ENCODE data around the gene TSPAN10.

The TSPAN10 gene

DNA sequence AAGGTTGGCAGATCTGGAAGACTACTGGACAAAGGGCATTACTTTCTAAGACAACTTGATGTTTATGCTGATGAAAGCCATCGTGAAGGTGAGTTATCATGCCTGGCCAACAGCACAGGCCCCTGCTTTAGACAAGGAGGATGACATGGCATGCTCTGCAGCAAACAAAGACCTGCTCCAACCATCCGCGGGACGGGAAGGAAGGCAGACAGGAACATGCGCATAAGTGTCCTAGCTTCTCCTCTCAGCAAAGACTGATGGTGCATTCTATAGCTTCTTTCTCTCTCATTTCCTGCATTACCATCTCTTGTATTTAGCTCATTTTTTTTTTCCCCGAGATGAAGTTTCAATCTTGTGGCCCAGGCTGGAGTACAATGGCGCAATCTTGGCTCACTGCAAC, 5.5 kb upstream of the TSPAN10 start:
- in situ Hi-C loops (cut with HindIII; ENCODE audit: low sequenced_read_pairs): no loop called here

DNA sequence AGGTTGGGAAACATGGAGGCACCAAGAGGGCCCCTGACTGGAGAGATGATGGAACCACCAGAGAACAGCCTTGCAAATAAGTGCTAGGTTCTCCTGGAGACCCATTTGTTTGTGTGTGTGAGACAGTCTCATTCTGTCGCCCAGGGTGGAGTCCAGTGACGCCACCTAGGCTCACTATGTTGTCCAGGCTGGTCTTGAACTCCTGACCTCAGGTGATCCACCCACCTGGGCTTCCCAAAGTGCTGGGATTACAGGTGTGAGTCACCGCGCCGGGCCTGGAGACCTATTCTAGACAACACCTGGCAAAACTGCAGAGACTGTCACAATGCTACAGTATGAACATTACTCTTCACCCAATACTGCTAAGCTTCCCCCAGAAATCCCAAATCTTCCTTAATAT, 1.6 kb upstream of the TSPAN10 start:
- in situ Hi-C loops (cut with HindIII; ENCODE audit: low sequenced_read_pairs): no loop called here

DNA sequence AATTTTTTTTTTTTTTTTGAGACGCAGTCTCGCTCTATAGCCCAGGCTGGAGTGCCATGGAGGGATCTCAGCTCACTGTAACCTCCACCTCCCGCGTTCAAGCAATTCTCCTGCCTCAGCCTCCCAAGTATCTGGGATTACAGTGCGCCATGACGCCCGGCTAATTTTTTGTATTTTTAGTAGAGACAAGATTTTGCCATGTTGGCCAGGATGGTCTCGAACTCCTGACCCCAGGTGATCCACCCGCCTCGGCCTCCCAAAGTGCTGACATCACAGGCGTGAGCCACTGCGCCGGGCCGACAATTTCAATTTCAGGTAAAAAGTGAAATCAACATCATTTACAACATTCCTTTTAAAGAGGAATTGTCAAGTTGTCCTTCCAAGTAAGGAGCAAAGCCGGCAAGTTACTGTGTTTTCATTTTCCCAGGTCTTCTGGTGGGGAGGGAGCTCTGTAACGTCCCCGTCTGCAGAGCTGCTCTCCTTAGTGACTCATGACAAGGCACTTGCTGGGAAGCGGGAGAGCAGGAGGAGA, 957 bp upstream of the TSPAN10 start:
- in situ Hi-C loops (cut with HindIII; ENCODE audit: low sequenced_read_pairs): no loop called here

DNA sequence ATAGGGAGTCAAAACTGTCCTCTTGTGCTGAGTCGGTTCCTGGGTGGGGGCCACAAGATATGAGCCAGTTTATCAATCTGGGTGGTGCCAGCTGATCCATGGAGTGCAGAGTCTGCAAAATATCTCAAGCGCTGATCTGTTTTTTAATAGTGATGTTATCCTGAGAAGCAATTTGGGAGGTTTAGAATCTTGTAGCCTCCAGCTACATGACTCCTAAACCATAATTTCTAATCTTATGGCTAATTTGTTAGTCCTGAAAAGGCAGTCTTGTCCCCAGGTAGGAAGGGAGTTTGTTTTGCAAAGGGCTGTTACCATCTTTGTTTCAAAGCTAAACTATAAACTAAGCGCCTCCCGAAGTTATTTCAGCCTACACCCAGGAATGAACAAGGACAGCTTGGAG, 1.7 kb downstream of the TSPAN10 start:
- in situ Hi-C loops (cut with HindIII; ENCODE audit: low sequenced_read_pairs): no loop called here

DNA sequence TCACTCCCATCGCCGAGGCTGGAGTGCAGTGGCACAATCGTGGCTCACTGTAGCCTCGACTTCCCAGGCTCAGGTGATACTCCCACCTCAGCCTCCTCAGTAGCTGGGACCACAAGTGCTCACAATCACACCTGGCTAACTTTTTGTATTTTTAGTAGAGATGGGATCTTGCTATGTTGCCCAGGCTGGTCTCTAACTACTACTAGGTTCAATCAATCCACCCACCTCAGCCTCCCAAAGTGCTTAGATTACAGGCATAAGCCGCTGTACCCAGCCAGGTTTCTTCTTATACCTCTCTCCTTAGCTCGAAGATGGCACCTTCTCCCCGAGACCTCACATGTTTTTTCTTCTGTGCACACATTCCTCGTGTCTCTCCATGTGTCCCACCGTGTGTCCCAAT, 3.0 kb downstream of the TSPAN10 start:
- in situ Hi-C loops (cut with HindIII; ENCODE audit: low sequenced_read_pairs): no loop called here

DNA sequence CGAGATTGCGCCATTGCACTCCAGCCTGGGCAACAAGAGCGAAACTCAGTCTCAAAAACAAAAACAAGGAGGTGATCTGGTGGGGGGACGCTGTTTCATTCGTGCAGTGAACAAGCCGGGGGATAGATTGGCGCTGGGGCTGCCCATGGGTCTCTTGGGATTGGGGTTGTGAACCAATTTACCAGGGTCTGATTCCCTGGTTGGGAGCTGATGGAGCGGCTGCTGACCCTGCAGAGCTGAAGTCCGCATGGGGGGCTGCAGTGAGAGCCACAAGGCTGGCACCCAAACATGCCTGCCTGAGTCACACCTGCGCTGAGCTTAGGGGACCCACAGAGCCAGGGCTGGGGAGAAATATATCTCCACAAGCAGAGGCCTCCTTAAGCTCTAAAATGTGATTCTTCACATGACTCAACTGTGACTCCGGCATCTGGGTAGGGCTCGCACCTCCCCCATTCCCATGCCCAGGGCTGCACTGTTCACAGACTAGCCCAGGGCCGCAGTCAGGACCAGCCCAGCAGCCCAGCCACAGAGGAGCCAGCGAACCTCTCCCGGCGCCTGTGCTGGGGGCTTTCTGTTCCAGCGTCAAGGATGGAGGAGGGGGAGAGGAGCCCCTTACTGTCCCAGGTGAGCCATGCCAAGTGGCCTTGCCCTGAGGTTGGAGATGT, 5.0 kb downstream of the TSPAN10 start:
- in situ Hi-C loops (cut with HindIII; ENCODE audit: low sequenced_read_pairs): no loop called here

DNA sequence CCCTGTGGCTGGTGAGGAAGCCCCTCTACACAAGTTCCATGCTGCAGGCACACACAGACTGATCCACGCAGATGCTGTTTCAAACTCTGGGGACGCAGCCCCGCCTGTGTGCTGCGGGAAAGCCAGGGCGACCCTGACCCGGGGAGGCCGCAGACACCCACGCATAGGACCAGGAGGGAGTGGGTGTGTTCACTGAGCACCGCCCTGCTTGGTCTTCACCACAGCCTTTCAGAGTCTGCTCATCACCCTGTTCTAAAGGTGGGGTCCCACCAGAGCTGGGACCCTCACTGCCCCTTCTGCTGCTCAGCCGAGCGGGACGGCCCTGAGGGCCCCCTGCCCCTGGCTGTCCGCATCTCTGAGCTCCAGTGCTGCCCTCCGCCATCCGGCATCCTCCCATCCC, 7.5 kb downstream of the TSPAN10 start:
- in situ Hi-C loops (cut with HindIII; ENCODE audit: low sequenced_read_pairs): no loop called here

DNA sequence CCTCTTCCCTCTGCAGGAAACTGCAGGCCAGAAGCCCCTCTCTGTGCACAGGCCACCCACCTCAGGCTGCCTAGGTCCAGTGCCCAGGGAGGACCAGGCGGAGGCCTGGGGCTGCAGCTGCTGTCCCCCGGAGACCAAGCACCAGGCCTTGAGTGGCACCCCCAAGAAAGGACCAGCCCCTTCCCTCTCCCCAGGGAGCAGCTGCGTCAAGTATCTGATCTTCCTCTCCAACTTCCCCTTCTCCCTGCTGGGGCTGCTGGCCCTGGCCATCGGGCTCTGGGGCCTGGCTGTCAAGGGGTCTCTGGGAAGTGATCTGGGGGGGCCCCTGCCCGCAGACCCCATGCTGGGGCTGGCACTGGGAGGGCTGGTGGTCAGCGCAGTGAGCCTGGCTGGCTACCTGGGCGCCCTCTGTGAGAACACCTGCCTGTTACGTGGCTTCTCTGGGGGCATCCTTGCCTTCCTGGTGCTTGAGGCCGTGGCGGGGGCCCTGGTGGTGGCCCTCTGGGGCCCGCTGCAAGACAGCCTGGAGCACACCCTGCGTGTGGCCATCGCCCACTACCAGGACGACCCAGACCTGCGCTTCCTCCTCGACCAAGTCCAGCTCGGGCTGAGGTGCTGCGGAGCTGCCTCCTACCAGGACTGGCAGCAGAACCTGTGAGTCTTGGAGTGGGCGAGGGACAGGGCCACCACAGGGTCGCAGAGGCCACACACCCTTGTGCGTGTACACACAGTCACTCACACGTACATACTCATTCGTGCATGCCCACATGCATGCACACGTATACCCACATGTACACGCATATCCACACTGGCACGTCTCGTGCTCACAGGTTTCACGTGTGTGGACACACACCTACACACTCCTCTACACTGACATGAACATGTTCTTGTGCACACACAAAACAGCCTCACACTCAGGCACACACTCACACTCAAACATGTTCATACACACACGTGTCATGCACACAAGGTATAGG, 8.3 kb downstream of the TSPAN10 start:
- in situ Hi-C loops (cut with HindIII; ENCODE audit: low sequenced_read_pairs): no loop called here

DNA sequence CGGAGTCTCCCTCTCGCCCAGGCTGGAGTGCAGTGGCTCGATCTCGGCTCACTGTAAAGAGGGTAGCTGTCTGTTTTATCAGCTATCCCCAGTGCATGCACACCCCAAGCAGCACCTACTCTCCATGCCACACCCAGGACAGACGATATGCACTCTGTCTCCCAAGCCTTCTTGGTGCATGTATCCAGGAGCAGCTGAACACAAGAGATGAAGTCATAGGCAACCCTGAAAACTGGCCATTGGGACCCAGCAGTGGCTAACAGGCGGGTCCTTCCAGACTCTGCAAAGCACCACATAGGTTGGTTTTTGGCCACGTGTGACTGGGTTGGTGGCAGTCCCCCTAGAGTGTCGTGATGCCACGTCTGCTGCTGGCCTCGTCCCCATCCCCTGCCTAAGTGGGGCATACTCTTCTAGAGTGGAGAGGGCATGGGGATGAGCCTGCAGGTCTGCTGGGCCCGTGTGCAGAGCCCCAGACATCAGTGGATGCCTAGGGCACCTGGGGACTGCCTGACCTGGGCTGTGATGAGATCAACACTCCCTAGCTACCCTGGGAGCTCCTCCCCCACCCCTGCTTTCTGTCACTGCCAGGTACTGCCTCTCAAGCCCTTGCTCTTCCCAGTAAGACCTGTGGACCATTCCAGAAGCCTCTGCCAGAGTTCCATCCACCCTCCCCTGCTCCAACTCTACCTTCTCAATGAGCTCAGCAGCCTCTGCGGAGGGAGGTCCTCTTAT, 10.0 kb downstream of the TSPAN10 start:
- in situ Hi-C loops (cut with HindIII; ENCODE audit: low sequenced_read_pairs): no loop called here

DNA sequence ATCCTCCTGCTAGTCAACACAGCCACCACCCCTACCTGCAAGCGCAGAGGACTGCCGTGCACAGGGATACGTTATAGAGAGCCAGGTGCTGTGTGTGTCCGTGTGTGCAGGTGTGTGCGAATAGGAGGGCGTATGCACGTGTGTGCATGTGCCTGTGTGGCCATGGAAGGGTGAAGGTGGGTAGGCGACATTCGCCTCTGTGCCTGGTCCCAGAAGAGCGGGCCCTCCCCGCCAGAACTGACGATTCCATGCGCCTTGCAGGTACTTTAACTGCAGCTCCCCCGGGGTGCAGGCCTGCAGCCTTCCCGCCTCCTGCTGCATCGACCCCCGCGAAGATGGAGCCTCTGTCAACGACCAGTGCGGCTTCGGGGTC, 10.6 kb downstream of the TSPAN10 start:
- in situ Hi-C loops (cut with HindIII; ENCODE audit: low sequenced_read_pairs): no loop called here

DNA sequence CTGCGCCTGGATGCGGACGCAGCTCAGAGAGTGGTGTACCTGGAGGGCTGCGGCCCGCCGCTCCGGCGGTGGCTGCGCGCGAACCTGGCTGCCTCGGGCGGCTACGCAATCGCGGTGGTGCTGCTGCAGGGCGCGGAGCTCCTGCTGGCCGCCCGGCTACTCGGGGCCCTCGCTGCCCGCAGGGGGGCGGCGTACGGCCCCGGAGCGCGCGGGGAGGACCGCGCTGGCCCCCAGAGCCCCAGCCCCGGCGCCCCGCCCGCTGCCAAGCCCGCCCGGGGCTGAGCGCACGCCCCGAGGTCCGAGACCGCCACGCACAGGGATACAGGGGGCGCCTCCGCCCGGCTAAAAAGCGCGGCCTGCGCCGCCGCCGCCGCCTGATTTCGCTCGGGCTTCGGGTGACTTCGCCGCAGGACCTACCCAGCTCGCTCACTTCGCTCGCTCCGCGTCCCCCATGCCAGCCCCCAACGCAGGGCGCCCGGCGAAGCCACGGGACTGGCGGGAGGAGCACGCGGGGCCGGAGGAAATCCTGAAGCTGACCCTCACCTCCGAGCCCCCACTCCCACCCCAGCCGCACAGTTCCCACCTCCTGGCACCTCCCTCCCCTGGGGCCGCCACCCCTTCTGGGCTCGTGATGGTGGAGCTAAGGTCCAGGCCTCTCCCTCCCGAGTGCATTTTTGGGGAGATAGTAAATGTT, 11.2 kb downstream of the TSPAN10 start:
- in situ Hi-C loops (cut with HindIII; ENCODE audit: low sequenced_read_pairs): no loop called here

DNA sequence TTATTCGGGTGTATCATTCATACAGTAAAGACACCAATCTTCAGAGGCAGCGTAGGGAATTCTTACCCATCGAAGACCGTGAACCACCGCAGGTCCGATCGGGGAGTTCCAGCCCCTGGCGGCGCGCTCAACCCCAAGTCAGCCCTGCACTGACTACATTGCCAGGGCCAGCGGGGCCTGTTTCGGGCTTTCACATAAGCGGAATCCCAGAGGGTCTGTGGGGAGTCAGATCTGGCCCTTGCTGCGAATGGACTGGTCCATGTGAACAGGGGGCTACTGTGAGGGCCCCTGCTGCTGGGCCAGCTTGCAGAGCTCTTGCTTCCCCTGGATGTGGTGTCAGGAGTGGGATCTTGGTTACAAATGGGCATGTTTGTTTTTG, 11.7 kb downstream of the TSPAN10 start:
- in situ Hi-C loops (cut with HindIII; ENCODE audit: low sequenced_read_pairs): no loop called here

DNA sequence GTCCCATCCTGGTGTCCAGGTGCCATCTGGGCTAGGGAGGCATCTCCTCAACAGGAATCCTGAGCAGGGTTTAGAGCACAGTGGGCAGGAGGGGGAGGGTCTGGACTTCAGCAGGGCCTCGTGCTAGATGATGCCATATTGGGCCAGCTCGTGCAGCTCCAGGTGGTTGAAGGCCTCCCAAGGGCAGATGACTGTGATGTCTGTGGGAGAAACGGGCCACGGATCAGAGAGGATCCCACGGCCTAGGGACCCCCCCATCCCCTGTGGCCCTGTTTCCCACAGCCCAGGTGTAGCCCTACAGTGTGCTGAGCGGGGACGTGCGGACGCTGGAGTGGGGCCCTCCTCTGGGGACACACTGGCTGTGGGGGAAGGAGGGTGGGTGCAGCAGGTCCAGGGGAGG, 14.0 kb downstream of the TSPAN10 start:
- in situ Hi-C loops (cut with HindIII; ENCODE audit: low sequenced_read_pairs): no loop called here

DNA sequence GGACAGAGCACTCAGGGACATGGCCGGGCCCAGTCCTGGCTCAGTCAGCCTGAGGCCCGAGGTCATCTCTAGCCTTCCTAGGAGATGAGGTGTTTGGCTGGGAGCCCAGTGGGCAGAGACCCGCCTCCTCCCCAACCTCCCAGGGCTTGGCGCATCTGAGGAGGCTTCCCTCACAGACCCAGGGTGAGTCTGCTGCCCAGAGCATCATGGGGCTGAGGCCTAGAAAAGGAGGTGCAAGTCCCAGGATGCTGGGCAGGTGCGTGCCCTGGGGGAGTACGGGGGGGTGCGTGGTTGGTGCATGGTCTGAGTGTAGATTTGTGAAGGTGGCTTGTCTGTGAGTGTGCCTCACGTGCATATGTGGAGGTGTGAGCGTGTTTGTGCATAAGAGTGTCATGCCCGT, 14.7 kb downstream of the TSPAN10 start:
- in situ Hi-C loops (cut with HindIII; ENCODE audit: low sequenced_read_pairs): no loop called here

DNA sequence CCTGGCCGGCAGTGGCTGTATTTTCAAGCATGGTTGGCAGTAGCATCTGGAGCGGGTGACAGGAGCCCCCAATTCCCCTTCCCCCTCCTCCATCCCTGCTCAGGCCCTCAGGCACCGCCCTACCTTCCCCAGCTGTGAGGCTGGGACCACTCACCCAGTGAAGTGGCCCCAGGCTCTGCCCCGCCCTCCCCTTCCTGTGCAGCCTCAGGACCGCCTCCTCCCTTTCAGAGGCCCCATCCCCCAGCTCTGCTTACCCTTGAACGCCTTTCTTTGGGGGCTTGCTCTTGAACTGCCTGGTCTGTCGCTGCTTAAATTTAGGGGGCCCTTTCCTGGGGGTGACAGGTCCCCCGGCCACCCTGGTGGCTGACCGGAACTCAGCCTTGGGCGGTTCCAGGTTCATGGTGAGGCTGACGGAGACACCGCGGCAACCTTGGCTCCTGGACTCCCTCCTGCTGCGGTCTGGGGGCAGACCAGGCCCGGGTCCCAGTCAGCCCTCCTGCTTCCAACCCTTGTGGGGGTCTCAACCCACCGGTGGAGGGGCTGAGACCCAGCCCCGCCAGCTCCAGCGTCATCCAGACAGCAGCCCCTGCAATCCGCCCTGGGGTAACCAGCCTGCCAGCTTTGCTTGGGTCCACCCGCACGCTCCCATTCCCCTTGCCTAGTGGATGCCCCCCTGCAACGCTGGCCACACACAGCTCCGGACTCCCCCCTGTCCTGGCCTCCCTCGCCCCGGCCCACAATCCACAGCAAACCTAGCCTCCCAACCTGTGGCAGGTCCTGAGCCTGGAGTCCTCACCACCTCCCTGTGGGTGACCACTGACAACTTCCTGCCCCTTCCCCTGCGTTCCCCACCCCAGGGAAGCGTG, 16.1 kb downstream of the TSPAN10 start:
- in situ Hi-C loops (cut with HindIII; ENCODE audit: low sequenced_read_pairs): no loop called here

DNA sequence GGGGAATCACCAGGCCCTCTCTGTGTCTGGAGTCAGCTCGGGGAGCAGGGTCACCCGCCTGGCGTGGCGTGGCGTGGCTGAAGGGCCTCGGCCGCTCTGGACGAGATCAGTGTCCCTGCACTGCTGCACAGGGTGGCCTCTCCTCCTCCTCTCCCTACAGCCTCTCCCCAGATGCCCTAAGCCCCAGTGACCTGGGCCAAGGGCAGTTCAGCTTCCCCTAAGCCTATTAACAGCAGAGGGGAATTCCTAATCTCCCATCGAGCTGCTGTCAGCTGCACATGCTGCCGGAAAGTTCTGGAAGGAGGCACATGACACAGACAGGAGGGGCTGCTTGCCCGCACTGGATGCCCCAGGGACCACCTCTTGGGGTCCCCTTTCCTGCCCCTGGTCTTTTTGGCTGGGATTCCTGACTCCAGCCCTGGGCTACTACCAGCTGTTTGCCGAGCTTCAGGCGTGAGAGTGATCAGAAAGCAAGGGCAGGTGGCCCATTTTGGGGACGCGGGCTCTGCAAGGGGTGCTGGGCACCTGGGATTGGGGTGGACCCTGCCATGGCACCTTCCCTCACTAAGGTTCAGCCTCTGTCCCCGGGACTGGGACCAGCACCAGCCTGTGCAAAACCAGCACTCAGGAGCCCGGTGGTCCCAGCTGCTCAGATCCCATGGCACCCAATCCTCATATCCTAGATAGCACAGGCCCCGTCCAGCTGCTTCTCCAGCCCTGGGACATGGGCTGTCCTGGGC, 18.6 kb downstream of the TSPAN10 start:
- in situ Hi-C loops (cut with HindIII; ENCODE audit: low sequenced_read_pairs): no loop called here

DNA sequence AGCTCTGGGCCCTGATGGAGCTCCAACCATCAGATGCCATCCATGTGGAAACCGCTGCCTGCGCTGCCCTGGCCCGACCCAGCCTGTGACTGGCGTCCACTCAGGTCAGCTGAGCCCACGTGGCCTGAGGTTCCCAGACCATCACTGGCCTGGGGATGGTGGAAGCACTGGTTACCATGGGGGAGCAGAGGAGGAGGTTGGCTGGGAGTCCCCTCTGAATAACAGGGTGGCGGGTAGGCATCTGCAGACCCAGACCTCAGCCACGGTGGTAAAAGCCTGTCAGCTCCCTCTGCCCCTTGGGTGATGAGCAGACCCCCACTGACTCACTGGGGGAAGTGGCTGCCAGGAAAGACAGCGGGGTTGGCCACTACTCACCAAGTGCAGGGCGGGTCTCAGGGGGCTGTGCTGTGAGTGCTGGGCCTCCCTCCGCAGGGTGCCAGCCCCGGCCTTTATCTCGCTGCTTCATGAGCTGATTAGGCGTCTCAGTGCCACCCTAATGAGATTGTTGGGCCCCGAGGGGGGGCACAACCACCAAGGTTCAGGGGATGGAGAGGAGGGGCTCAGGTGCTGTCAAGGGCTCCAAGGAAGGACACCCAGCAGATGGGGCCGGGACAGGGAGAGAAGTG, 19.2 kb downstream of the TSPAN10 start, which contains the start of gene PDE6G:
Gene PDE6G, minus strand, starts transcription at position 425 of the 626 bp plus-strand sequence. CDS start 3,237 bp downstream, outside the sequence.
- in situ Hi-C loops (cut with HindIII; ENCODE audit: low sequenced_read_pairs): no loop called here

DNA sequence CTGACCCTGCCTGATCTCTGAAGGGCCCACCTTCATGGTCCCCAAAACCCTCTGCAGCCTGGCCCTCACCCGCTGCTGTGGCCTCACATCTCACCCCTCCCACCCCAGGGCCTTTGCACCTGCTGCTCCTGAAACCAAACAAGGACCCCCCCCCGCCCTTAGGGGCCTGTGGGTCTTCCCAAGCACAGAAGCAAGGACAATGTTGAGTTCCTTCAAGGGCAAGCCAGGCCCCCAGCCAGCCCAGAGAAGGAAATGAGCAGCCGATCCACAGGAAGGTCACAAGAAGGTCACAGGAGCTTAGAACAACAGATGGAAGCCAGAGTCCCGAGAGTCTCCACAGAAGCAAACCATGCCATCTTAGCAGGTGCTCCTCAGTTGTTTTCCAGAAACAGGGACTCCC, 19.8 kb downstream of the TSPAN10 start:
- in situ Hi-C loops (cut with HindIII; ENCODE audit: low sequenced_read_pairs): no loop called here

DNA sequence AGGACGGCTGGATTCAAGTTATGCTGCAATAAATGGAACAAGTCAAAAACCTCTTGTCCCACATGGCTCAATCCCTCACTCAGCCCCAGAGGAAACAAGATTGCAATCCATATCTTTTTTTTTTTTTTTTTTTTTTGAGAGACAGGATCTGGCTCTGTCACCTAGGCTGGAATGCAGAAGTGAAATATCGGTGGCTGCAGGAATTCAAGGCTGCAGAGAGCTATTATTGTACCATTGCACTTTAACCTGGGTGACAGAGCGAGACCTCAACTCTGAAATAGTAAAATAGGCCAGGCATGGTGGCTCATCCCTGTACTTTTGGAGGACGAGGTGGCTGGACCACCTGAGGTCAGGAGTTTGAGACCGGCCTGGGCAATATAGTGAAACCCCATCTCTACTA, 22.0 kb downstream of the TSPAN10 start:
- in situ Hi-C loops (cut with HindIII; ENCODE audit: low sequenced_read_pairs): no loop called here
